GM12865 (cell line): Measurements from ENCODE around the gene CHCHD6.

ENCODE experiments used
- DNase-seq: peaks from one replicate; pipeline ENCODE4 v3.0.0; 2010; ENCODE audit warnings: low read depth
- H3K4me3 ChIP-seq: 2 replicates; pipeline ENCODE4 v1.5.1; 2011; ENCODE audit warnings: mild to moderate bottlenecking, low read depth, low read length, control low read depth
- TF ChIP-seq, protein P1 (sequence below): IDR thresholded peaks from 2 replicates; pipeline ENCODE4 v1.5.1; 2011; ENCODE audit warnings: low read length, control low read depth, low read depth, inconsistent platforms; ENCODE audit not compliant: insufficient read depth; ENCODE audit errors: missing control alignments

CHCHD6 gene

DNA sequence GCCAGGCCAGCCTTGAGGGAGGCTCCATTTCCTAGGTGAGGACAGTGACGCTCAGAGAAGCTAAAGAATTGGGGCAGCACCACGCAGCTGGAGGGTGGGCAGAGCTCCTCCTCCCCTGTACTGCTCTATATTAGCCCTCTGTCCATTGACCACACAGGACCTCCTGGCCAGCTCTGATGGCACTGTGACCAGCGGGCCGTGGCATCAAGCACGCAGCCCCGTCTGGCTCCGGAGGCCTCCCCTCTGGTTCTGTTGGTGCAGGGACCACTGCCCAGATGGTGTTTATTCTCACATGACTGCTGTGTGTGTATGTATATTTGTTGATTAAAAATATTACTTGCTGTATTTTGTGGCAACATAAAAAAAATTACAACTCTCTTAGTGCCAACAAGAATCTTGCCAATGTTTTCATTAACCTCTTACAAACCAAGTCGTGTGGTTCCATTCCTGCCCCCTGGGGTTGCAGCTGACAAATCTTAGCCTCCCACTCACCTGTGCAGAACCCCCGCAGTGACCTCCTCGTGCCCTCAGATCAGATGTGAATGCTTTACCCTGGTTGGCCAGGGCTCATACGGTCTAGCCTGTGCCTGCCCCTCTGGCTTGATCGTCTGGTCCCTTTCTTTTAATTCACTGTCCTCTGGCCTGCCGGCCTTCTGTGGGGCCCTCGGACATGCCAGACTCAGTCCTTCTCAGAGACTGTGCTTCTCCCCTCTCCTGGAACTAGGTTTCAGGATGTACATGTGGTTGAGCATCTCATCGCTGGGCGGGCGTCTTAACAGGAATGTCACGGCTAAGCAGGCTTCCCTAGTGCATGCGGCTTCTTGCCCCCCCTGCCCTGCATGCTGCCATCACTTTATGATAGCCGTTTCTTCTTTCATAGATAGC, 14.8 kb downstream of the CHCHD6 start:
- no peak for DNase-seq
- H3K4me3 ChIP-seq = no peak overlapping the region
- TF ChIP-seq, protein P1, sequence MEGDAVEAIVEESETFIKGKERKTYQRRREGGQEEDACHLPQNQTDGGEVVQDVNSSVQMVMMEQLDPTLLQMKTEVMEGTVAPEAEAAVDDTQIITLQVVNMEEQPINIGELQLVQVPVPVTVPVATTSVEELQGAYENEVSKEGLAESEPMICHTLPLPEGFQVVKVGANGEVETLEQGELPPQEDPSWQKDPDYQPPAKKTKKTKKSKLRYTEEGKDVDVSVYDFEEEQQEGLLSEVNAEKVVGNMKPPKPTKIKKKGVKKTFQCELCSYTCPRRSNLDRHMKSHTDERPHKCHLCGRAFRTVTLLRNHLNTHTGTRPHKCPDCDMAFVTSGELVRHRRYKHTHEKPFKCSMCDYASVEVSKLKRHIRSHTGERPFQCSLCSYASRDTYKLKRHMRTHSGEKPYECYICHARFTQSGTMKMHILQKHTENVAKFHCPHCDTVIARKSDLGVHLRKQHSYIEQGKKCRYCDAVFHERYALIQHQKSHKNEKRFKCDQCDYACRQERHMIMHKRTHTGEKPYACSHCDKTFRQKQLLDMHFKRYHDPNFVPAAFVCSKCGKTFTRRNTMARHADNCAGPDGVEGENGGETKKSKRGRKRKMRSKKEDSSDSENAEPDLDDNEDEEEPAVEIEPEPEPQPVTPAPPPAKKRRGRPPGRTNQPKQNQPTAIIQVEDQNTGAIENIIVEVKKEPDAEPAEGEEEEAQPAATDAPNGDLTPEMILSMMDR = no peak

DNA sequence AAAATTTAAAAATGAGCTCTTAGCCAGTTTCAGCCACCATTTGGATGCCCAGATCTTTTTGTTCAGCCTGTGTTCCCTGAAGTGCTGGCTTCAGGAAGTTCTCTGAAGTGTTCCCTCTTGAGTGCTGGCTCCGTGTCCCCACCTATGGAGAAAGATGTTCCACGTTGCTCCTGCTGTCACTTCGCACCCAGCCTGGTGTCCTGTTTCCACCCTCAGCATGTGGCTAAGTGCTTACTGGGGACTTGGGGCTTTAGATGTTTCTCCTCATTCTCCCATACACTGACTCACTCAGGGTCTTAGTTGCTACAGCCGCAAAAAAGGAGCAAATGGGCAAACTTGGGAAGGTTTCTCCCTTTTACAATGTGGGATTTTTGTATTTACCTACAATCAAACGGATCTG, 16.6 kb downstream of the CHCHD6 start:
- H3K4me3 ChIP-seq = no peak overlapping the region
- DNase-seq = no peak
- TF ChIP-seq, protein P1 = no peak

DNA sequence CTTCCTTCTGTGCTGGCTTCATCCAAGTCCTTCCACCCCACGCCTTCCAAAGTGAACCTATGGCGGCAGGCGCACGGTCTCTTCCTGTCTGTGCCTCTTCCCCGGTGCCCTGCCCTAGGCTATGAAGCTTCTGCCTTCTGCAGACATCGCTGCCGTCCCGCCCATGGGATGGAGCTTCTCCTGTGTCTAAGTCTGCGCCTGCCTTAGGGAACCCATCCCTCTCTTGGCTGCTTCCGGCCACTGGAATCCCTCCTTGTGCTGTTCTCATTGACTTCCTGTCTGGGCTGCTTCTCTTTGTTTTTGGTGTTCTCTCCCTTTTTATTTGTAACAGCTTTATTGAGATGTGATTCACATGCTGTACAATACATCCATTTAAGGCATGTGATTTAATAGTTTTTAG, 17.2 kb downstream of the CHCHD6 start:
- no peak overlapping the region for H3K4me3 ChIP-seq
- TF ChIP-seq, protein P1 = no peak
- DNase-seq = no peak

DNA sequence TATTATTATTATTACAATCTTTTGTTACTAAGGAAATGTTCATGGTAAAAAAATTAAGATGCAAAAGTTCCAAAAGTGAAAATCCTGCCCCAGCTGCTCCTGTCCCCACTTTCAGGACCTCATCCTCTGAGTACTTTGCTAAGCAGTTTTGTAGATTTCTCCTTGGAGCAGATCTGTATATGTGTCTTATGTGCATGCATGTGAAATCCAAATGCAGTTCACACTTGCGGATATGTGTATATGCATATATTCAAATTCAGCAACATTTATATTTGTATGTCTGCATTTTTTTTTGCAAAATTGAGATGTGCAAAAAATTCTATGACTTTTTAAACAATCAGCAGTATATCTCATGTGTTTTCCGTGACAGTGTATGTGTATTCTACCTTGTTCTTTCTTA, 19.2 kb downstream of the CHCHD6 start:
- TF ChIP-seq, protein P1 = no peak
- H3K4me3 ChIP-seq = no peak overlapping the region
- DNase-seq = no peak

DNA sequence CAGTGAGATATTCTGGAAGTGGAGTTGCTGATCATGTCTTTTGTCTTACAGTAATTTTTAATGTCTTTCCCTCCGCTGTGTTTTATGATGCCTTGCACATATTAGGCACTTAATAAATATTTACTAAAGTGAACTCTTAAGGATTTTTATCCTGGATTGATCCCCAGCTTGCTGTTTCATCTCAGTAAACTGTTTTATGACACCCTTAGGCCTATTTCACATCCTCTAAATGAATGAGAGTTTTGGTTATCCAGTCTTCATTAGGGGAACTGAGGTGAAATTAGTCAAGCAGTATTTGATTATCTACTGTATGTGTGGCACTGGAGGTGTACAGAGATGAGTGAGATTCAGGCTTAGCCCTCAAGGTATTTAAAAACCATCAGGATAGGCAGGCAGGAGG, 19.8 kb downstream of the CHCHD6 start:
- TF ChIP-seq, protein P1 = no peak
- H3K4me3 ChIP-seq = no peak overlapping the region
- no peak for DNase-seq

DNA sequence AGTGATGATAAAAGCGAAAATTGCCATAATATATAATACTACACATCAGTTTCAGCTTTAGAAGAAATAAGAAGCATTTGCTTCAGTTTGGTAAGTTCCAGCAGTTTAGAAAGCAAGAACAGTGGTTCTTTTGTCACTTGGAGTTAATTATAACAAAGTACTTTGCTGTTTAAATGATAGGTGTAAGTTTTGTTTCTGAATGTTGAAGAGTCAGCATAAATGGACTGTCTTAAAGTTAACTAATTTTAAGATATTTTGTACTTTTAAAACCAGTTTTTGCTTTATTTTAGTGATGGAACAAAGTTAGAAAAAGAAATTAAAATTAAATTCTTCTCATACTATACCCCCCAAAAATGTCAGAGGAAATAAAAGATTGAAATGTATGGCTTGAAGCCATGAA, 24.6 kb downstream of the CHCHD6 start:
- H3K4me3 ChIP-seq = no peak overlapping the region
- DNase-seq = no peak
- TF ChIP-seq, protein P1 = no peak

DNA sequence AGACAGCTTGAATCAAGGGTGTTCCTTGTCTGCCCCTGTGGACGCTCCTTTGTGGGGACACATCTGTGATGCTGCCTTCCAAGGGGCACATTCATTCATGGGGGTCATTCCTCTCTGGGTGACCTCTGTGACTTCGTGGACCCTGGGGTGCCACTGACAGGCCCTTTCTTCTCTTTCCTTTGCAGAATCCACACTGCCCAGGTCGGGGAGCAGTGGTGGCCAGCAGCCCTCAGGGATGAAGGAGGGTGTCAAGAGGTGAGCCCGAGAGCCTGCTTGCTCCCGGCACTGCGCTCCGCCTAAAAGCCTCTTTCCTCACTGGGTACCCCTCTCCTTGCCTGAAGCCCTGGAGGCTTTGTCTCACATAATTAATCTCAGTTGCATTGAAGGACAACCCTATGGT, 26.3 kb downstream of the CHCHD6 start:
- TF ChIP-seq, protein P1 = no peak
- H3K4me3 ChIP-seq = no peak overlapping the region
- DNase-seq = no peak
